CD14-positive monocyte (primary cell): Measurements from ENCODE around the gene ACLY. TPM values are rescaled to one million over a fixed set of nuclear protein-coding genes. Genes with fewer than 3 reads are reported as not detected.
A peak's percentile ranks its signal among the peaks of the same experiment; 100 is the strongest.

Experiments used
- DNase-seq, 3 donors: peaks; one replicate each; pipeline ENCODE4 v3.0.0-alpha.2; 2011 to 2022
- H2AFZ ChIP-seq: 2 replicates; pipeline ENCODE4 v1.6.0; 2012; ENCODE audit warnings: mild to moderate bottlenecking, low read depth, low read length, inconsistent platforms; ENCODE audit not compliant: insufficient read depth, poor library complexity, severe bottlenecking
- H3K27ac ChIP-seq, 2 donors: 1 replicate in 1 of 2; 2 replicates in 1 of 2; pipeline ENCODE4 v1.5.1; 2012 to 2013; ENCODE audit warnings: low read length in 2 of 2, control low read depth in 1 of 2, inconsistent platforms in 1 of 2, low read depth in 1 of 2, mild to moderate bottlenecking in 1 of 2
- H3K27me3 ChIP-seq, 2 donors: one replicate each; pipeline versions ENCODE4 v1.6.0 to v1.6.1; 2011 to 2013; ENCODE audit warnings: low read length in 2 of 2; ENCODE audit not compliant: control insufficient read depth in 2 of 2, insufficient read depth in 2 of 2
- H3K36me3 ChIP-seq, 2 donors: replicated peaks in 1 of 2; 1 replicate in 1 of 2; 2 replicates in 1 of 2; pipeline versions ENCODE4 v1.5.1 to v1.6.1; 2012 to 2013; ENCODE audit warnings: low read length in 2 of 2, control low read depth in 1 of 2, inconsistent platforms in 1 of 2, mild to moderate bottlenecking in 1 of 2; ENCODE audit not compliant: insufficient read depth in 2 of 2, control insufficient read depth in 1 of 2
- H3K4me1 ChIP-seq, 2 donors: 1 replicate in 1 of 2; 2 replicates in 1 of 2; pipeline versions ENCODE4 v1.5.1 to v1.6.1; 2012 to 2013; ENCODE audit warnings: low read length in 2 of 2, control low read depth in 1 of 2, inconsistent platforms in 1 of 2, mild to moderate bottlenecking in 1 of 2, moderate library complexity in 1 of 2; ENCODE audit not compliant: insufficient read depth in 2 of 2, control insufficient read depth in 1 of 2
- H3K4me2 ChIP-seq: replicated peaks from 2 replicates; pipeline ENCODE3; 2012; ENCODE audit warnings: low read length, moderate library complexity, mild to moderate bottlenecking; ENCODE audit not compliant: poor library complexity, severe bottlenecking; ENCODE audit errors: extremely low read depth
- H3K4me3 ChIP-seq, 3 experiments: fragments of 200-600 bp in 1 of 3; sonication (generic) in 1 of 3; replicated peaks in 1 of 3; 1 replicate in 2 of 3; 2 replicates in 1 of 3; pipeline ENCODE4 v1.5.1; 2011 to 2013; ENCODE audit warnings: low read length in 3 of 3, mild to moderate bottlenecking in 3 of 3, control low read depth in 2 of 3, low read depth in 2 of 3, inconsistent platforms in 1 of 3, moderate library complexity in 1 of 3
- H3K79me2 ChIP-seq: 2 replicates; pipeline ENCODE4 v1.6.0; 2012; ENCODE audit warnings: mild to moderate bottlenecking, control low read depth, inconsistent platforms, low read length, moderate library complexity; ENCODE audit not compliant: insufficient read depth
- H3K9ac ChIP-seq: 2 replicates; pipeline ENCODE4 v1.6.0; 2017; ENCODE audit warnings: low read length, mild to moderate bottlenecking; ENCODE audit not compliant: insufficient read depth, poor library complexity, severe bottlenecking
- H3K9me3 ChIP-seq, 2 donors: replicated peaks in 1 of 2; 1 replicate in 1 of 2; 2 replicates in 1 of 2; pipeline versions ENCODE4 v1.5.1 to v1.6.1; 2012 to 2013; ENCODE audit warnings: low read length in 2 of 2, control low read depth in 1 of 2; ENCODE audit not compliant: control insufficient read depth in 1 of 2, insufficient read depth in 1 of 2
- H4K20me1 ChIP-seq: 2 replicates; pipeline ENCODE4 v1.6.0; 2012; ENCODE audit warnings: mild to moderate bottlenecking, low read length, control low read depth, moderate library complexity; ENCODE audit not compliant: insufficient read depth
- H3K27ac Mint-ChIP-seq, 7 donors: one replicate each; pipeline ENCODE4 v1.8.0; 2020; ENCODE audit warnings: mild to moderate bottlenecking in 7 of 7, mixed read lengths in 7 of 7, moderate library complexity in 6 of 7, inconsistent platforms in 2 of 7
- H3K27me3 Mint-ChIP-seq, 3 donors: one replicate each; pipeline ENCODE4 v1.8.0; 2021 to 2022; ENCODE audit warnings: low read depth in 3 of 3, mild to moderate bottlenecking in 3 of 3, mixed read lengths in 3 of 3, moderate library complexity in 3 of 3, inconsistent platforms in 1 of 3
- H3K36me3 Mint-ChIP-seq, 2 donors: one replicate each; pipeline ENCODE4 v1.8.0; 2020; ENCODE audit warnings: mixed read lengths in 2 of 2, inconsistent platforms in 1 of 2, mild to moderate bottlenecking in 1 of 2
- H3K4me1 Mint-ChIP-seq: one replicate; pipeline ENCODE4 v1.8.0; 2020; ENCODE audit warnings: mild to moderate bottlenecking, mixed read lengths
- H3K4me3 Mint-ChIP-seq, 2 donors: one replicate each; pipeline ENCODE4 v1.8.0; 2020; ENCODE audit warnings: mild to moderate bottlenecking in 2 of 2, mixed read lengths in 2 of 2, moderate library complexity in 1 of 2
- H3K9me3 Mint-ChIP-seq, 7 donors: one replicate each; pipeline ENCODE4 v1.8.0; 2020 to 2022; ENCODE audit warnings: mixed read lengths in 7 of 7, mild to moderate bottlenecking in 6 of 7, moderate library complexity in 6 of 7, inconsistent platforms in 2 of 7
- WGBS: methylation state at CpG from one replicate; pipeline ENCODE4 v1.1.5; 2013; ENCODE audit warnings: missing lambda C conversion rate; ENCODE audit not compliant: insufficient coverage; 5-methylcytosine and 5-hydroxymethylcytosine counted together
- intact Hi-C, 2 donors: fragments of 100-400 bp; cut with micrococcal nuclease; formaldehyde crosslinking; loops; one replicate each; pipeline versions ENCODE4 v1.15.0 to v1.15.1; 2023
- polyA plus RNA-seq, 3 donors: library from polyadenylated mRNA; depleted of rRNA in 1 of 3; unstranded in 2 of 3; stranded (reverse) in 1 of 3; fragments of 300-500 nt in 2 of 3; fragments of >200 nt in 1 of 3; fragmentation: Illumina TruSeq in 2 of 3; gene quantifications; 1 replicate in 2 of 3; 2 replicates in 1 of 3; pipeline ENCODE4 v1.2.3, GENCODE V29; 2012 to 2021
- TF ChIP-seq, protein P1 (sequence below): fragments of 200-600 bp; IDR thresholded peaks from one replicate; pipeline ENCODE4 v1.8.0; 2022; ENCODE audit warnings: antibody characterized with exemption, mild to moderate bottlenecking

The ACLY gene
- polyA plus RNA-seq, 3 donors: 41.0 to 48.3 (median 45.1) TPM

DNA sequence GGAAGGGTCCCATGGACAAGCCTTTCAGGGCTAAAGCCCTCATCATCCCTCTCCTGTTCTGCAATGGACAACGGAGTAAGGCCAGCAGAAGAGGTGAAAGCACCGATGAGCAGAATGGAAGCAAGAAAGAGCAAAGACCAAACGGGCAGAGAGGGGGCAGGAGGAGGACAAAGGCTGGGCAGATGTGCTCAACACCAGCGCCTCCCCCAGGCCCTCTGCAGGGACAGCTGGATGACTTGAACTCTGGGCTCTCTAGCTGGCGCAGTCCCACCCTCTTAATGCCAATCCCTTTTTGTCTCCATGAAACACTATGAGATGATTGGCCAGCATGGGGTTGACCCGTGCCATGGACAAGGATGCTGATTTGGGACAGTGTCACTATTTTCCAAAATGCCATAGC lies 22.0 kb downstream of the ACLY start:
- no peaks in the 10 kb centered on the region for H4K20me1 ChIP-seq
- no peak overlapping the region for H3K4me2 ChIP-seq
- Mint-ChIP-seq H3K27ac (peak overlapping the region in 1 of 7 donors; percentile 41), H3K36me3 (peaks cover 87 to 100% of the 10 kb centered on the region in 2 donors), H3K27me3 (peaks cover 0 to 4% (median 0%) of the 10 kb centered on the region in 3 donors), H3K4me1 (no peaks in the 10 kb centered on the region), H3K4me3 (no peak overlapping the region), H3K9me3 (peaks cover 0 to 2% (median 0%) of the 10 kb centered on the region in 7 donors)
- intact Hi-C loops: no loop called here
- H3K27me3 ChIP-seq: no peaks in the 10 kb centered on the region
- H3K36me3 ChIP-seq: peaks cover 91 to 100% of the 10 kb centered on the region in 2 donors
- no peak overlapping the region for H3K27ac ChIP-seq
- no peaks in the 10 kb centered on the region for H3K79me2 ChIP-seq
- TF ChIP-seq, protein P1, sequence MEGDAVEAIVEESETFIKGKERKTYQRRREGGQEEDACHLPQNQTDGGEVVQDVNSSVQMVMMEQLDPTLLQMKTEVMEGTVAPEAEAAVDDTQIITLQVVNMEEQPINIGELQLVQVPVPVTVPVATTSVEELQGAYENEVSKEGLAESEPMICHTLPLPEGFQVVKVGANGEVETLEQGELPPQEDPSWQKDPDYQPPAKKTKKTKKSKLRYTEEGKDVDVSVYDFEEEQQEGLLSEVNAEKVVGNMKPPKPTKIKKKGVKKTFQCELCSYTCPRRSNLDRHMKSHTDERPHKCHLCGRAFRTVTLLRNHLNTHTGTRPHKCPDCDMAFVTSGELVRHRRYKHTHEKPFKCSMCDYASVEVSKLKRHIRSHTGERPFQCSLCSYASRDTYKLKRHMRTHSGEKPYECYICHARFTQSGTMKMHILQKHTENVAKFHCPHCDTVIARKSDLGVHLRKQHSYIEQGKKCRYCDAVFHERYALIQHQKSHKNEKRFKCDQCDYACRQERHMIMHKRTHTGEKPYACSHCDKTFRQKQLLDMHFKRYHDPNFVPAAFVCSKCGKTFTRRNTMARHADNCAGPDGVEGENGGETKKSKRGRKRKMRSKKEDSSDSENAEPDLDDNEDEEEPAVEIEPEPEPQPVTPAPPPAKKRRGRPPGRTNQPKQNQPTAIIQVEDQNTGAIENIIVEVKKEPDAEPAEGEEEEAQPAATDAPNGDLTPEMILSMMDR: no peak
- H3K4me3 ChIP-seq: no peak overlapping the region
- H3K9me3 ChIP-seq: no peaks in the 10 kb centered on the region
- no peak overlapping the region for H2AFZ ChIP-seq
- 98% methylated on average over 4 of the region's 6 CpGs for WGBS
- H3K9ac ChIP-seq: no peak overlapping the region
- DNase-seq: no peak
- no peaks in the 10 kb centered on the region for H3K4me1 ChIP-seq

DNA sequence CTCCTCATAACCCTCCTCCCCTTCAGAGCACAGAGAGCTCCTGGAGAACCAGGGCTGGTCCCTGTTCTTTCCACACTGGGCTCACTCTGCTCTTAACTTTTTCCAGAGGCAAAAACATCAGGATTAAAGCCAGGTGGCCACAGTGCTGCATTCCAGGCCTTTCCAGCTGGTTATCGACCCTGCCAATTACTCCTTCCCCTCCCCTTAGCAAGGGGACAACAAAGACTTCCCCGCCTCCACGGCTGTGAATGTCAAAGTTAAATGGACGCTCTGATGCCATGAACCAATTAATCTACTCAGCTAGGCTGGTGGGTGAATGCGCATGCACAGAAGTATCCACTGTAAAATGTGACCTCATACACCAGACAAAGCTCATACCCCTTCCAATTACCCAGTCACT lies 23.1 kb downstream of the ACLY start:
- no peak overlapping the region for H3K9ac ChIP-seq
- H3K4me3 Mint-ChIP-seq: no peak overlapping the region
- H3K36me3 ChIP-seq: peaks cover 90 to 99% of the 10 kb centered on the region in 2 donors
- intact Hi-C loops: no loop called here
- H3K27ac ChIP-seq: no peak overlapping the region
- H3K79me2 ChIP-seq: no peaks in the 10 kb centered on the region
- H3K36me3 Mint-ChIP-seq: peaks cover 80 to 98% of the 10 kb centered on the region in 2 donors
- no peak overlapping the region for H3K4me3 ChIP-seq
- DNase-seq: no peak
- no peak overlapping the region for H3K27ac Mint-ChIP-seq
- WGBS: 95% methylated on average over 5 of the region's 5 CpGs
- peaks cover 0 to 3% (median 0%) of the 10 kb centered on the region in 3 donors for H3K27me3 Mint-ChIP-seq
- H3K9me3 ChIP-seq: no peaks in the 10 kb centered on the region
- H3K4me2 ChIP-seq: no peak overlapping the region
- no peaks in the 10 kb centered on the region for H4K20me1 ChIP-seq
- H3K4me1 Mint-ChIP-seq: no peaks in the 10 kb centered on the region
- no peaks in the 10 kb centered on the region for H3K4me1 ChIP-seq
- TF ChIP-seq, protein P1: no peak
- no peaks in the 10 kb centered on the region for H3K9me3 Mint-ChIP-seq
- no peaks in the 10 kb centered on the region for H3K27me3 ChIP-seq
- H2AFZ ChIP-seq: no peak overlapping the region
